DMS114 treated with DMSO at 0.1 percent for 48 hours (cell line): Measurements from ENCODE around the gene SBK1.
"Not testable (repeated sequence)": the region's sequence is repeated elsewhere in the genome, so short reads cannot be mapped to it uniquely, and the experiment has no call there.

Experiments used
- DNase-seq: peaks from one replicate; lab custom pipeline; 2025; ENCODE audit not compliant: unreplicated experiment; lab: John Stamatoyannopoulos, UW

Gene SBK1

GRCh38 chr16:28330232-28330631 lies 37.9 kb downstream of the SBK1 start:
- DNase-seq: not testable (repeated sequence)

GRCh38 chr16:28330981-28331380 lies 38.7 kb downstream of the SBK1 start:
- not testable (repeated sequence) for DNase-seq

GRCh38 chr16:28332632-28333031 lies 40.3 kb downstream of the SBK1 start:
- not testable (repeated sequence) for DNase-seq

GRCh38 chr16:28335678-28336077 lies 43.4 kb downstream of the SBK1 start:
- DNase-seq: not testable (repeated sequence)

GRCh38 chr16:28336940-28337710 lies 44.8 kb downstream of the SBK1 start:
- DNase-seq: not testable (repeated sequence)

- not testable (repeated sequence) for DNase-seq
Measured at GRCh38 chr16:28338230-28338629, 45.9 kb downstream of the SBK1 start.

GRCh38 chr16:28362600-28362999 lies 70.3 kb downstream of the SBK1 start:
- not testable (repeated sequence) for DNase-seq

- not testable (repeated sequence) for DNase-seq
Measured at GRCh38 chr16:28363408-28363807, 71.1 kb downstream of the SBK1 start, which contains the start of gene NPIPB6. NPIPB6 (minus strand) TSS chr16:28363508; CDS start chr16:28362822, 686 bp downstream.

GRCh38 chr16:28364268-28365173 lies 72.2 kb downstream of the SBK1 start:
- not testable (repeated sequence) for DNase-seq

GRCh38 chr16:28367926-28368325 lies 75.6 kb downstream of the SBK1 start:
- DNase-seq: not testable (repeated sequence)
